A673 (cell line): ENCODE results near the gene SLX9. TPM values are rescaled to one million over a fixed set of nuclear protein-coding genes. Genes with fewer than 3 reads are reported as not detected.

Source experiments
- BruUV-seq: library from RNA; stranded (reverse); fragments of 400-500 nt; replicated peaks from 2 replicates; lab custom pipeline; 2021; lab: Mats Ljungman, UMichigan
- CTCF ChIA-PET: fragments of 300-600 bp; sonication (Branson Sonifier 250); formaldehyde crosslinking; loops from one replicate; lab custom pipeline; 2022; ENCODE audit warnings: antibody characterized with exemption; lab: Charles Lee
- POLR2A ChIA-PET: fragments of 300-600 bp; sonication (Branson Sonifier 250); formaldehyde crosslinking; loops from one replicate; lab custom pipeline; 2022; ENCODE audit warnings: antibody characterized with exemption; ENCODE audit not compliant: low non-redundant PET; lab: Charles Lee
- DNase-seq: peaks from one replicate; pipeline ENCODE4 v3.0.0-alpha.2; 2015; ENCODE audit warnings: low spot score
- H3K27ac ChIP-seq: fragments of 200-600 bp; sonication (generic); 2 replicates; pipeline ENCODE4 v1.5.1; 2016; ENCODE audit warnings: mixed run types, low read depth, mild to moderate bottlenecking, mixed read lengths, antibody characterized with exemption, low read length; ENCODE audit not compliant: poor library complexity, severe bottlenecking
- H3K27me3 ChIP-seq: fragments of 200-600 bp; sonication (generic); replicated peaks from 2 replicates; pipeline ENCODE4 v1.6.1; 2017; ENCODE audit warnings: mixed run types, low read depth, mild to moderate bottlenecking, mixed read lengths, antibody characterized with exemption, low read length; ENCODE audit not compliant: insufficient read depth, poor library complexity
- H3K36me3 ChIP-seq: fragments of 200-600 bp; sonication (generic); 2 replicates; pipeline ENCODE4 v1.6.1; 2016; ENCODE audit warnings: mixed run types, mild to moderate bottlenecking, mixed read lengths, antibody characterized with exemption, low read length; ENCODE audit not compliant: insufficient read depth, poor library complexity, severe bottlenecking
- H3K4me1 ChIP-seq: fragments of 200-600 bp; sonication (generic); 2 replicates; pipeline ENCODE4 v1.6.1; 2017; ENCODE audit warnings: mixed run types, mild to moderate bottlenecking, mixed read lengths, antibody characterized with exemption, low read length; ENCODE audit not compliant: insufficient read depth, poor library complexity, severe bottlenecking
- H3K4me3 ChIP-seq: fragments of 200-600 bp; sonication (generic); 2 replicates; pipeline ENCODE4 v1.5.1; 2016; ENCODE audit warnings: low read depth, mixed run types, mild to moderate bottlenecking, mixed read lengths, low read length; ENCODE audit not compliant: poor library complexity, severe bottlenecking
- H3K9me3 ChIP-seq: fragments of 200-600 bp; sonication (generic); 2 replicates; pipeline ENCODE4 v1.6.1; 2016; ENCODE audit warnings: mixed run types, low read depth, mild to moderate bottlenecking, mixed read lengths, antibody characterized with exemption, low read length; ENCODE audit not compliant: poor library complexity, severe bottlenecking
- CTCF ChIP-seq: fragments of 300-800, 200-600 bp; sonication (generic); conservative IDR thresholded peaks from 2 replicates; pipeline ENCODE4 v1.5.1; 2017; ENCODE audit warnings: low read depth, mild to moderate bottlenecking, antibody characterized with exemption, low read length, moderate library complexity, mixed read lengths
- EZH2 ChIP-seq: fragments of 200-600 bp; sonication (generic); IDR thresholded peaks from 2 replicates; pipeline ENCODE4 v1.6.1; 2017; ENCODE audit warnings: borderline replicate concordance, low read depth, mild to moderate bottlenecking, mixed read lengths, antibody characterized with exemption, low read length; ENCODE audit not compliant: poor library complexity, severe bottlenecking
- intact Hi-C: fragments of 100-400 bp; cut with micrococcal nuclease; formaldehyde crosslinking; loops from one replicate; pipeline ENCODE4 v1.10.0; 2022; ENCODE audit not compliant: unreplicated experiment
- total RNA-seq: library from RNA; stranded (reverse); gene quantifications from 2 replicates; pipeline ENCODE4 v1.2.3, GENCODE V29; 2021

The SLX9 gene
- total RNA-seq, 1 experiment from 2014 or later, result 114 TPM

- no TSS peak for BruUV-seq
- peaks cover 55% of the 10 kb centered on the region for H3K4me1 ChIP-seq
Observed at GRCh38 chr21:44964381-44964780, 24.6 kb downstream of the SLX9 start.

GRCh38 chr21:44965251-44966022 is 25.6 kb downstream of the SLX9 start:
- Histone ChIP-seq H3K27me3 (no peaks in the 10 kb centered on the region), H3K4me3 (no peak overlapping the region), H3K36me3 (peaks cover 76% of the 10 kb centered on the region), H3K4me1 (peaks cover 64% of the 10 kb centered on the region), H3K27ac (peak overlapping the region; percentile 83), H3K9me3 (no peaks in the 10 kb centered on the region)
- peak; percentile 78 for DNase-seq
- TF ChIP-seq EZH2 (no peak), CTCF (no peak)
- ChIA-PET POLR2A (no interaction called here), CTCF (interaction anchor here (1.0 to 1.1 kb wide), 2 partner anchors 137 to 173 kb away, joined by 3 to 5 read pairs; no protein-coding TSS in a partner anchor)
- intact Hi-C loops, result no loop called here
- BruUV-seq, result no TSS peak

More at GRCh38 chr21:44964381-44964780, 24.6 kb downstream of the SLX9 start:
- H3K27me3 ChIP-seq, result no peaks in the 10 kb centered on the region
- H3K36me3 ChIP-seq, result peaks cover 76% of the 10 kb centered on the region
- ChIA-PET POLR2A (no interaction called here), CTCF (interaction anchor here (1.7 kb wide), 1 partner anchor 14 kb away, joined by 3 read pairs; no protein-coding TSS in a partner anchor)
- DNase-seq, result no peak
- intact Hi-C loops, result no loop called here
- no peaks in the 10 kb centered on the region for H3K9me3 ChIP-seq
- H3K27ac ChIP-seq, result peak overlapping the region; percentile 83
- TF ChIP-seq EZH2 (no peak), CTCF (no peak)
- no peak overlapping the region for H3K4me3 ChIP-seq

DNA sequence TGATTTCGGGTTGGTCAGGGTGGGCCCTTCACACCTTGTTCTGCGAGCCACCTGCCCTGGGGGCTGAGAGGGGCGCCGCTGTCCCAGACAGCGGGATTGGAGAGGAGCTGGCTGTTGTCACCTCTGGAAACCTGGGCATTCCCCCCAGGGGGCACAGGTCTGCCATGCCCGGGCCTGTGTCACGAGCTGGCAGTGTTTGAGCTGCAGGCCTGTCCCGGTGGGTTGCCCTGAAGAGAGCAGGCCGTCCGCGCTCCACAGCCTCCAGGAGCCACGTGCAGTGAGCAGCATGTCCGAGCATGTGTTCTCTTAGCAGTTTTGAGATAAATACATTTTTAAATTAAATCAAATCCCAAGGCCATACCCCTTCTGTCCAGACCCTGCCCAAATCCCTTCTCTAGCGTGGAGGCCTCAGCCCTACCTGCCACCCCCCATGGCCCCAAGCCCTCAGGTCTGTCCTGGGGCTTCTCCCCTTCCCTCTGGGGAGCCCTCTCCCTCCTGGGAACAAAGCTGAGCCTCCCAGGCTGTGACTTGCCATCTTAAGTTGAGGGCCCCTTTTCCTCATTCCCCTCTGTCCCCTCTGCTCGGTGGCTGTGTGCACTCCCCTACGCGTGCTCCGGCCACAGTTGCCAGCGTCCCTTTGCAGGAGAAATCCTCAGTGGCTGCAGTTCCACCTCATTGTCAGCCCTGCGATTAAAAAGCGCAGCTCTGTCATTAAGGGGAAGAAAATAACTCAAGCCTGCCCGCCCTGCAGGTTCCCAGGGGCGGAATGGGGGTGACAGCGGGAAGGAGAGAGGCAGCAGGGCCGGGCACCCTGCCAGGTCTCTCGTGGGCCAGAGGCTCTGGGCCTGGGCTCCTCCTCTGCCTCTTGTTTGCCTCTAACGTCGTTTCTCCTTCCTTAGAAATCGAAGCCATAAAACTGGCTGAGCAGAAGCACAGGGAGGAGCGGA is 26.6 kb downstream of the SLX9 start:
- ChIA-PET CTCF (interaction anchor here (0.6 kb wide), 1 partner anchor 149 kb away, joined by 3 read pairs; the partner anchor contains the start of gene SUMO3), POLR2A (interaction anchor here (0.6 kb wide), 1 partner anchor 102 kb away, joined by 3 read pairs; no protein-coding TSS in a partner anchor)
- Histone ChIP-seq H3K27me3 (no peaks in the 10 kb centered on the region), H3K9me3 (no peaks in the 10 kb centered on the region), H3K27ac (peak overlapping the region; percentile 83), H3K36me3 (peaks cover 70% of the 10 kb centered on the region), H3K4me3 (no peak overlapping the region), H3K4me1 (peaks cover 70% of the 10 kb centered on the region)
- peak; percentile 89 for DNase-seq
- intact Hi-C loops, result no loop called here
- BruUV-seq, result no TSS peak
- TF ChIP-seq EZH2, result no peak
- TF ChIP-seq CTCF, result no peak
